ENCODE measurements around the gene GPX4. TPM values are rescaled to one million over a fixed set of nuclear protein-coding genes. Genes with fewer than 3 reads are reported as not detected.

The GPX4 gene
- total and polyA plus RNA-seq, 2 donors (not counting 1 experiment from before 2014, with no cell fraction given) = 213 to 317 TPM

DNA sequence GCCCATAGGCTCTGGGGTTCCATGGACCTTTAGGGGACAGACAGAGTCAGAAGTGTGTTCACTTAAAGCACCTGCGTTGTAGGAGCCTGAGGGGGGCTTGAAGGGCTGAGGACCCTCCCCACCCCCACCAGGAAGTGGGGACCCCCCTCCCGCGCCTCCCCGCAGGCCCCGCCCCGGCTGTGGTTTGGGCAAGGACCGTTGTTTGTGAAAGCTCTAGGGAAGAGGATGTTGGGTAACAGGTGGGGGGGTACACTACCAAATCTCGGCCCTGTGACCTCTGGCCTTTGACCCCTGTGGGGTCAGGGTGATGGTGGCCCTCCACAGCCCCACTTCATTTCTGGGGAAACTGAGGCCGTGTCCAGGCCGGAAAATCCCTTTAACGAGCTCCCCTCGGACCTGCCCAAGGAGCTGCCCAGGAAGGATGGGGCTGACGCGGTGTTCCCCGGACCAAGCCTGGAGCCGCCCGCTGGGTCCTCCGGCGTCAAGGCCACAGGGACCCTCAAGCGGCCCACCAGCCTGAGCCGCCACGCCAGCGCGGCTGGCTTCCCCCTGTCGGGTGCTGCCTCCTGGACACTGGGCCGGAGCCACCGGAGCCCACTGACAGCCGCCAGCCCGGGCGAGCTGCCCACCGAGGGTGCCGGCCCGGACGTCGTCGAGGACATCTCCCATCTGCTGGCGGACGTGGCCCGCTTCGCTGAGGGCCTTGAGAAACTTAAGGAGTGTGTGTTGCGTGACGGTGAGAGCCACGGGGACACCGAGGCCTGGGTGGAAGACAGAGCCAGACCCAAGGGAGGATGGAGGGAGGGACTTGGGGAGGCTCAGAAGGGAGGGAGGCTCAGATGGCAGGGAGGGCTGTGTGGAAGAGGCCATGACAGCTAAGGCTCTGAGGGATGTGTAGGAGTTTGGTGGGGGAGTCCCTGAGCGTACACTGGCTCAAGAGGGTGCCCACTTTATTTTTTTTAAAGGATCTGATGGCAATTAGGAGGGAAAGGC, 35.5 kb upstream of the GPX4 start:
- ChIA-PET CTCF (interaction anchor here (1.2 to 5.2 kb wide), 15 partner anchors 8 to 207 kb away, joined by 3 to 56 read pairs (median 6); partner anchors contain the start of genes ABCA7, CNN2, FAM174C and POLR2E), POLR2A (interaction anchor here (0.5 to 6.3 kb wide), 27 partner anchors 8 to 205 kb away, joined by 3 to 97 read pairs (median 4); partner anchors contain the start of genes ABCA7, ATP5F1D, CNN2 and GPX4)
- H3K27ac ChIP-seq (ENCODE audit: low read length in 2 of 2) = peak overlapping the region; percentile 77 to 87
- no peaks in the 10 kb centered on the region for H3K27me3 Mint-ChIP-seq
- ATAC-seq (ENCODE audit: low read depth) (peak; percentile 12), DNase-seq (peak; percentile 73)
- intact Hi-C loops (cut with micrococcal nuclease) = loop anchor here (1.0 to 10.0 kb wide), 6 partner anchors 9 to 144 kb away; partner anchors contain the start of genes ARID3A, GPX4, RNU6-2 and TMEM259
- peaks cover 0 to 11% (median 0%) of the 10 kb centered on the region in 3 donors for H3K9me3 ChIP-seq (ENCODE audit: control extremely low read depth in 1 of 3, control insufficient read depth in 2 of 3, insufficient read depth in 1 of 3, low read length in 2 of 3)
- no peak for TF ChIP-seq EZH2 (IDR thresholded peaks at IDR 0.05; ENCODE audit: borderline replicate concordance, insufficient read depth, low read depth, low read length, poor library complexity, severe bottlenecking)
- TF ChIP-seq, protein P1, sequence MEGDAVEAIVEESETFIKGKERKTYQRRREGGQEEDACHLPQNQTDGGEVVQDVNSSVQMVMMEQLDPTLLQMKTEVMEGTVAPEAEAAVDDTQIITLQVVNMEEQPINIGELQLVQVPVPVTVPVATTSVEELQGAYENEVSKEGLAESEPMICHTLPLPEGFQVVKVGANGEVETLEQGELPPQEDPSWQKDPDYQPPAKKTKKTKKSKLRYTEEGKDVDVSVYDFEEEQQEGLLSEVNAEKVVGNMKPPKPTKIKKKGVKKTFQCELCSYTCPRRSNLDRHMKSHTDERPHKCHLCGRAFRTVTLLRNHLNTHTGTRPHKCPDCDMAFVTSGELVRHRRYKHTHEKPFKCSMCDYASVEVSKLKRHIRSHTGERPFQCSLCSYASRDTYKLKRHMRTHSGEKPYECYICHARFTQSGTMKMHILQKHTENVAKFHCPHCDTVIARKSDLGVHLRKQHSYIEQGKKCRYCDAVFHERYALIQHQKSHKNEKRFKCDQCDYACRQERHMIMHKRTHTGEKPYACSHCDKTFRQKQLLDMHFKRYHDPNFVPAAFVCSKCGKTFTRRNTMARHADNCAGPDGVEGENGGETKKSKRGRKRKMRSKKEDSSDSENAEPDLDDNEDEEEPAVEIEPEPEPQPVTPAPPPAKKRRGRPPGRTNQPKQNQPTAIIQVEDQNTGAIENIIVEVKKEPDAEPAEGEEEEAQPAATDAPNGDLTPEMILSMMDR (IDR thresholded peaks at IDR 0.05) = no peak
- H3K4me3 Mint-ChIP-seq = peak overlapping the region; percentile 96
- H3K79me2 ChIP-seq (ENCODE audit: control insufficient read depth, insufficient read depth, low read length) = peaks cover 65% of the 10 kb centered on the region
- peak overlapping the region; percentile 65 to 99 (median 90) for H3K4me3 ChIP-seq (ENCODE audit: control extremely low read depth in 1 of 5, extremely low read depth in 1 of 5, insufficient read depth in 1 of 5, low read depth in 2 of 5, low read length in 4 of 5)
- peak overlapping the region; percentile 97 for H3K27ac Mint-ChIP-seq
- peak overlapping the region; percentile 91 for H3K4me2 ChIP-seq (replicated peaks; ENCODE audit: low read depth, low read length, poor library complexity, severe bottlenecking)
- H3K36me3 ChIP-seq (replicated peaks in 1 of 2; ENCODE audit: control extremely low read depth in 1 of 2, control insufficient read depth in 1 of 2, extremely low read depth in 1 of 2, insufficient read depth in 2 of 2, low read length in 1 of 2) = peaks cover 0 to 42% of the 10 kb centered on the region in 2 experiments
- H2AFZ ChIP-seq (ENCODE audit: insufficient read depth, low read depth, low read length, poor library complexity, severe bottlenecking) = no peak overlapping the region
- no peaks in the 10 kb centered on the region for H3K27me3 ChIP-seq (replicated peaks in 1 of 4; ENCODE audit: control extremely low read depth in 1 of 4, control insufficient read depth in 3 of 4, insufficient read depth in 4 of 4, low read length in 3 of 4)
- peak overlapping the region; percentile 94 for H3K9ac ChIP-seq (ENCODE audit: low read length)
- peaks cover 52% of the 10 kb centered on the region for H3K4me1 Mint-ChIP-seq
- peaks cover 58 to 81% of the 10 kb centered on the region in 2 donors for H3K4me1 ChIP-seq (ENCODE audit: control insufficient read depth in 2 of 2, insufficient read depth in 2 of 2, low read length in 2 of 2)
- no peaks in the 10 kb centered on the region for H3K9me3 Mint-ChIP-seq (ENCODE audit: insufficient read depth)
- peaks cover 81% of the 10 kb centered on the region for H4K20me1 ChIP-seq (ENCODE audit: control insufficient read depth, insufficient read depth, low read length, poor library complexity, severe bottlenecking)
- WGBS (ENCODE audit: insufficient coverage) = 9% methylated on average over 39 of the region's 45 CpGs
